GM19455 (cell line): ENCODE data around the gene INPP4B.
"Not testable (repeated sequence)": the region's sequence is repeated elsewhere in the genome, so short reads cannot be mapped to it uniquely, and the experiment has no call there.

Experiments
- ATAC-seq: cut with Tn5 transposase; IDR thresholded peaks from one replicate; pipeline ENCODE4 v1.9.1; 2021; ENCODE audit not compliant: unreplicated experiment

The INPP4B gene

GRCh38 chr4:142826503-142827241, 19.4 kb downstream of the INPP4B start:
- no peak for ATAC-seq

- ATAC-seq: no peak
These were observed 21.7 kb downstream of the INPP4B start for GRCh38 chr4:142824368-142824767.

DNA sequence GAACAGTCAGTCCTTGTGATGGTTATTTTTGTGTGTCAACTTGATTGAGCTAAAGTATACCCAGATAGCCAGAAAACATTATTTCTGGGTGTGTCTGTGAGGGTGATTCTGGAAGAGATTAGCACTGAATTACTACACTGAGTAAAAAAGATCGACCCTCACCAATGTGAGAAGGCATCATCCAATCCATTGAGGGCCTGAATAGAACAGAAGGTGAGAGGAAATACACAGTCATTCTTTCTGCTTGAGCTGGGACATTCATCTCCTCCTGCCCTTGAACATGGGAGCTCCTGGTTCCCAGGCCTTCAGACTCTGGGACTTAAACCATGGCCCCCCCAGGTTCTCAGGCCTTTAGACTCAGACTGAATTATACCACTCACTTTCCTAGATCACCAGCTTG, 22.3 kb downstream of the INPP4B start:
- no peak for ATAC-seq

GRCh38 chr4:142818476-142818875, 27.6 kb downstream of the INPP4B start:
- no peak for ATAC-seq

GRCh38 chr4:142818031-142818430, 28.1 kb downstream of the INPP4B start:
- ATAC-seq: no peak

DNA sequence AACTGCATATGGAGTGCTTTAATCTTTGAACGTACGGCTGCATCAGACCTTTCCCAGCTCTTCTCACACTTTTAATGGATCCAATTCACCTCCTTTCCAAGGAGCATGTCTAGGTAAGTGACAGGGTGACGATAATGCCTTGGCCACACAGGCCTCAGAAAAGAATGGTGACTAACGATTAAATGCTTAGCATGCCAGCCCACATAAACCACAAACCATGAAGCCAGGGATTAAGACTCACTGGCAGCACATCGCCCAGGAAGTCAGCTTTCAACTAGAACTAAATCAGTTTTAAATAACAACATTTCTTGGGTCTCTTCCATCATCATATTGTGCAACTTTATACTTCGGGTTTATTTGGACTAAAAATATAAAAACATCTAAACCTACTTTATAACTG, 28.7 kb downstream of the INPP4B start:
- ATAC-seq: no peak

DNA sequence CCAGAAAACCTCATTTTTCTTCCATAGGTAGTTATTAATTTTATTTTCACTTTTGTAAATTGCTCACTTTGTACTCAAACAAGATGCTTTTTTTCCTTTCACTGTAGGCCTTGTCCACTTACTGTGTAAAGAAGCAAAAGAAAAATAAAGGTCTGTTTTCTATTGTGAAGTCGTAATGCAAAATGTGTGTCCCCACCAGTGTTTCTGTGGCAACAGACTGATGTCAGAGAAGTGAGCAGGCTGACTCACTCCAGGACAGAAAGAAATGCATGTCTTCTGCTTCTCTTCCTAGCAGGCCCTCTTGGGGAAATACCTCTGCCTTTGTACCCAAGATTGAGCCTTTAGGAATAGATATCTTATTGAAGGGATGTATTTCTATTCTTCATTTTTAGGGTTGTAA, 30.3 kb downstream of the INPP4B start:
- ATAC-seq: no peak

- ATAC-seq: no peak
These were observed 32.7 kb downstream of the INPP4B start for GRCh38 chr4:142813388-142813787.

DNA sequence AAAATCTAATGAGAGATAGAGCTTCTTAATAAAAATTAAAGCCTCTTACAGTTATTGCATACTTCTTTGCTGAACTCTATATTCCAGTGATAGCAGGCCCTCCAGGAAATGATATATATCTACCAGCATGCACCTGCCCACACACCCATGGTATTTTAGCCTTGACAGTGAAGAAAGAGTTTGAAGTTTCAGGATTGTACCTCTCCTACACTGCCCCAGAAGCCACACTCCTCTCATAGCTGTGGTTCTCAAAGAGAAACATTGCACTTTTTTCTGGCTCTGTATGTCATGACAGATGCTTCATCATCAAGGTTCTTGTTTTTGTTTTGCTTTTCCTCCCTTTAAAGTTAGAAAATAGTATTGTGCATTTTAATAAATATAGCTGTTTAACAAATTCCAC, 34.0 kb downstream of the INPP4B start:
- no peak for ATAC-seq

DNA sequence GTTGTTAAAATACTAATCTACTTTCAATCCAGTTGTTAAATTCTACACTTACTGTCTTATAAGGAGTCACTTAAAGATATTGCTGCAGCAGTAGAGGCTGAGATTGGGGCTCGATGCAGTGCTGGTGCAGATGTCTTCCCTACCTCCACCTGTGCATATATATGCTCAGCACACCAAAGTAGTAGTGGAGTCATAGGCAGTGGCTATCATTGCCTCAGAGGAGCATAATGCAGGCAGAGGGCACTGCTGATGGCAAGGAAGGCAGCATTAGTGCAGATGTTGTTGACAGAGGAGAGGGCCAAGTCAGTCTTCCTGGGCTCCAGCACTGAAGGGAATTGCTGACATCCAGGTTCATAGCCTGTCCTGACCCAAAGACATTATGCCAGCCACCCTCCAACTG, 35.1 kb downstream of the INPP4B start:
- no peak for ATAC-seq

DNA sequence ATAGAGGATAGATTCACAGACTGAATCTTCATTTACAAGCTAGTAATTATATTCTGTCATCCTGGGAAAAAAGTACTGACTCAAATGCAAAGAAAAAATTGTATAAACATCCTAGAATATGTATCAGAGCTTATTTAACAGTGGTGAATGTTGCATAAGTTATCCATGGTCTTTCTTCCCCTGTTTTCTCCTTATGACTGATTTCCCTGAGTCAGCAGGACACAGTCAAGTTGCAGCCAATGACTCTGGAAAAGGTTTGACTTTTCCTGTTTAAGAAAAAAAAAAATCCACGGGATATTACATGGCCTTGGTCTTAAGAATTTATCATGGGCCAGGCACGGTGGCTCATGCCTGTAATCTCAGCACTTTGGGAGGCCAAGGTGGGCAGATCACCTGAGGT, 36.5 kb downstream of the INPP4B start:
- no peak for ATAC-seq

GRCh38 chr4:142803879-142804278, 42.2 kb downstream of the INPP4B start:
- not testable (repeated sequence) for ATAC-seq

- ATAC-seq: no peak
These were observed 44.1 kb downstream of the INPP4B start for GRCh38 chr4:142801966-142802365.

DNA sequence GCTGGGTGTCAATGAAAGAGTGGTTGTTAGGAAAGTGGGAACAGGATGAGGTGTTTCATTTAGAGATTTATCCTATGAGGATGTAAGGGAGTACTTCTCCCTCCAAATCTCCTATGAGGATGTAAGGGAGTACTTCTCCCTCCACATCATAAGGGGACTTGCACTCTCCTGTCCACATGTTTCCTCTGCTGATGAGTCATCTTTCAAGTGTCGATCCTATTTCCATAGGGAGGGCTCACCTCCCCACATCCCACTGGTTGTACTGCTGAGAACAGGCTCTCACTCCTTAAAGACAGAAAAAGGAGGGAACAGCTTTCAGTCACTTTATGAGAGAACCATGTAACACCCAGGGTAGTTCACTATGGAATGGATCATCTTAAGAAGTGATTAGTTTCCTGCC, 65.0 kb downstream of the INPP4B start:
- no peak for ATAC-seq

DNA sequence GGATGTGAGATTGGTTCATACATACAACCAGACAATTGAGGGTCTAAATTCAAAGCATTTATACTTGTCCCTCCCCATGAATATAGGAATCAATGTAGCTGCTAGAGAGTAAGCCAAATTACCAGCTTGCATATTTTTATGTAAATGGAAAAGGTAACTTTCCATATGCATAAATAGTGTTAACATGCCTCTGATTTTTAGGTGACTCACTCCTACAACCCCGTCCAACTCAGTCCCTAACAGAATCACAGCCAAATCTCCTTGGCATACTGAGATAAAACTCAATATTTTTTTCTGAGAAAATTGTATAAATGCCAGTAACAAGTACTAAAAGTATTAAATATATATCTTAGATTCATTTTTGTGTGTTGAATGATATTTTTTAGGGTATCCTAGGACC, 67.2 kb downstream of the INPP4B start:
- no peak for ATAC-seq

GRCh38 chr4:142778430-142778829, 67.7 kb downstream of the INPP4B start:
- no peak for ATAC-seq

DNA sequence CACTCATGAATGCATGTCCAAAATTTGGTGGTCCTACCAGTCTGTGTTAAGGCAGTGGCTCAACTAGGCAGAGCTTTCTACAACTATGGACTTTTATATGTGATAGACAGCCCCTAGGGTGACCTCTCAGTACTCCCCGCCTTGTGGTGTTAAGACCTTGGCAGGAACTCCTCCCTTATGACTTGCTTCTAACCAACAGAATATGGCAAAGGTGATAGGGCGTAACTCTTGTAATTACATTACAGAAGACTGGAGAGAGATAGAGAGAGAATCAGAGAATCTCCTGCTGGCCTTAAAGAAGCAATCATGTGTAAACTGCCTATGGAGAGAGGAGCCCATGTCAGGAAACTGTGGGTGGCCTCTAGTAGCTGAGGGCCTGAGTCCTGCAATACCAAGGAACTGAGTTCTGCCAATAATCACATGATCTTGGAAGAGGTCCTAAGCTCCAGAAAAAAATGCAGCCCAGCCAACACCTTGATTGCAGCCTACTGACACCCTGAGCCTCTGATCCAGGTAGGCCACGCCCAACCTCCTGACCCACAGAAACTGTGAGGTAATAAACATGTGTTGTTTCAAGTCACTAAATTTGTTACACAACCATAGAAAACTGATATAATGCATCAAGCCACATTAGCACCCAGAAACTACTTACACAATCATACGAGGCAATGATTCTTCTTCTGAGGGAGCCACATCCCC, 68.9 kb downstream of the INPP4B start:
- ATAC-seq: no peak

- ATAC-seq: no peak
These were observed 70.1 kb downstream of the INPP4B start for GRCh38 chr4:142776026-142776425.

- no peak for ATAC-seq
These were observed 72.6 kb downstream of the INPP4B start for GRCh38 chr4:142773505-142773904.

DNA sequence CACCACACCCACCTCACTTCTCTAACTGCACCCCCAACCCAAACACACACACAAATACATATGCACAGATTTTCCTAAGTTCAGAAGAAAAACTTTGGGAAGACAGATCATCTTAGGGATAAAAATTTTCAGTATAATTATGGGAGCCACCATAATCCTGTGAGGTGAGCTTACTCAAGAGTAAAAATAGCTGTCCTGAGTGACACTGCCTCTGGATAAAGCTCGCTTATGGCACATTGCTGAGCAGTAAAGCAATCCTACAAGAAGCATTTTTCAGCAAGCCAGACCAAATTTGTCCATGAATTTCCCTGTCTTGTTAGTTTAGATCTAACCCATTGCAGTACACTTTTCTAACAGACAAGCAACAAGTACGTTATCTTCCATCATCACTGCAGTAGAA, 83.8 kb downstream of the INPP4B start:
- no peak for ATAC-seq

- ATAC-seq: no peak
These were observed 93.8 kb downstream of the INPP4B start for GRCh38 chr4:142752202-142752786.

DNA sequence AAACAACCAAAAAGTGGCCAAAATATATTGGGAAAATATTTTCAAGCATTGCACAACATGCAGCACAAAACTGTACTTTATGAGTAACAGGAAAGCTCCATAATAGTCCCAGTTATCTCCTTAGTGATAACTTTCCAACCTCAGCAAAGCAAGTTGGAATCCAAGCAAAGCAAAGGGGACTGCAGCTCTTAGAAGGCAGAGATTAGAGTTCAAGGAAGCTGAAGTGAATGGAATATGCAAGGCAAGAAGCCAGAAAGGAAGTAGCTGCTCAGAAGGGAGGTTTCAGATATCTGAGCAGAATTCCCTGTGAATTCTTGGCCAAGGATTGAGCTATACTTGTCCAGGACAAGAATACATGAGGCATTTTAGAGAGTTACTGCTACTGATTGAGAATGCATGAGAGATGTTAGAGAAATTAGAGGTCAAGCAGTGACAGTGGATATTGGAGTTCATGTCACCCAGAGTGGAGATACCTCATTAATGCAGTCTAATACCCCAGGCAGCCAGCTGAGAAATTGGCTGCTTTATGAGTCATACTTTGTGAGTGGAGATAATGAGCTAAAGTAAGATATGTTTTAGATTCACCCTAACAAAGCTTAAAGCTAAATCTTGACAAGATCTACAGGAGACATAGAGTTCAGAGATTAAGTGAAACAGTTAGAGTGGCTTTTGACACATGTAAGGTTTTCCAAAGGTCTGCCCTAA, 102.8 kb downstream of the INPP4B start:
- no peak for ATAC-seq
